Measurements from ENCODE around the gene DNAJB12. TPM values are rescaled to one million over a fixed set of nuclear protein-coding genes. Genes with fewer than 3 reads are reported as not detected.

Gene DNAJB12
- total RNA-seq, 6 experiments from 2014 or later: 16.6 to 22.1 (median 19.2) TPM

DNA sequence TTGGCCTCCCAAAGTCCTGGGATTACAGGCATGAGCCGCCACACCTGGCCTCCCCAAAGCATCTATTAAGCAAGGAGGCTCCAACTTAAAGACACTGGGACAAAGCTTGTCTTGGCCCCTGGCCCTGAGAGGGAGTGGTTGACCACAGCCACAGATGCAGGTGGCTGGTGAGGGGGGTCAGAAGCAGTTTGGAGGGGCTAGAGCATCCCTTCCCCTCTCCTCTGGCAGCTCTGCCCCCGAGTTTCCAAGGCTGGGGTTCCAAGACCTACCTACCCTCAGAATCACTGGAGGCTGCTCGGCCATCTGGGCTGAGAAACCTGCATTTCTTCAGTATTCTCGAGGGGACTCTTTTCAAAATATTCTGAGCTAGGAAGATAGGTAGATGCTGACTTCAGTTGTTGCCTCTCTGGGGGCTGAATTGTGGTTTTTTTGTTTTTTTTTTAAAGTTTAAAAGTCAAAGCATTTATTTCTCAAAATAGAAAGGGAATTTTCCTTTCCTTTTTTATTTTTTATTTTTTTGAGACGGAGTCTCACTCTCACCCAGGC lies 48.4 kb downstream of the DNAJB12 start:
- Histone ChIP-seq H3K36me3 (no peaks in the 10 kb centered on the region), H3K4me3 (no peak overlapping the region), H3K27ac (peak overlapping the region in 1 of 3 donors; percentile 55), H3K27me3 (no peaks in the 10 kb centered on the region), H3K4me1 (peaks cover 0 to 26% (median 14%) of the 10 kb centered on the region in 4 donors), H3K9me3 (no peaks in the 10 kb centered on the region)
- 63% methylated on average over 3 of the region's 5 CpGs for WGBS (ENCODE audit: insufficient coverage, low coverage, low lambda C conversion rate, missing lambda C conversion rate)
- no peak for TF ChIP-seq POLR2A (IDR thresholded peaks at IDR 0.05)
- no peak for ATAC-seq
- intact Hi-C loops (cut with DNase I): no loop called here
- DNase-seq: no peak

DNA sequence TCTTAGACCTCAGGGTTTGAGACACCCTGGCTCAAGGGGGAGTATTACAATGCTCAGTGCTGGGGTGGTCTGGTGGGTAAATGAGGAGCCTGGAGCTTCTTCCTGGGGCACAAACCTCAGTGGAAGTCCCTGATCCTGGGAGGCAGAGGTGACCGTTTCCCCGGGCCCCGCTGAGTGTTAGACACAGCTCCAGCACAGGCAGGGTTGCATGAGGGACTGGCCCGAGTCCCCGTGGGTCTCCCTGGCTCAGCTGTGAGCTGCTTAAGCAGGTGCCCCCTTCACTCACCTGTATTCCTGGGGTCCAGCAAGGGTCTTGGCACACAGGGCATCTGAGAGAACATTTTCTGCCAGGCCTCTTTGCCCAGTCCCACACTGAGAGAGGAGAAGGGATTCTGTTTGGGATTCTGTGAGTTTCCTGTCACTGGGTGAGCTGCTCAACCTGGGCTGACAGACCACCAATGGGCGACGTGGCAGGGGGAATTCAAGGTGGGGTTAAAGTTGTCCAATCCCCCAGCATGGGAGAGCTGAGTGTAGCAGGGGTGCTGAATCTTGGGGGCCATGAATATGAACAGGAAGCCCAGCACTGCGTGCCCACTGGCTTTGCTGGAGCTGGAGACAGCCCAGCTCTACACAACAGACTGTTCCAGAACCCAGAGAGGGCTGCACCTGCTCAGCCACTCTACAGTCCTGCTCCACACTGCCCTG lies 51.1 kb downstream of the DNAJB12 start:
- no peaks in the 10 kb centered on the region for H3K36me3 ChIP-seq
- H3K27ac ChIP-seq: no peak overlapping the region
- no peaks in the 10 kb centered on the region for H3K9me3 ChIP-seq
- intact Hi-C loops (cut with DNase I): no loop called here
- no peaks in the 10 kb centered on the region for H3K27me3 ChIP-seq
- 100% methylated on average over 1 of the region's 8 CpGs for WGBS (ENCODE audit: insufficient coverage, low coverage, low lambda C conversion rate, missing lambda C conversion rate)
- ATAC-seq (no peak), DNase-seq (no peak)
- no peak for TF ChIP-seq POLR2A (IDR thresholded peaks at IDR 0.05)
- TF ChIP-seq, protein P1, sequence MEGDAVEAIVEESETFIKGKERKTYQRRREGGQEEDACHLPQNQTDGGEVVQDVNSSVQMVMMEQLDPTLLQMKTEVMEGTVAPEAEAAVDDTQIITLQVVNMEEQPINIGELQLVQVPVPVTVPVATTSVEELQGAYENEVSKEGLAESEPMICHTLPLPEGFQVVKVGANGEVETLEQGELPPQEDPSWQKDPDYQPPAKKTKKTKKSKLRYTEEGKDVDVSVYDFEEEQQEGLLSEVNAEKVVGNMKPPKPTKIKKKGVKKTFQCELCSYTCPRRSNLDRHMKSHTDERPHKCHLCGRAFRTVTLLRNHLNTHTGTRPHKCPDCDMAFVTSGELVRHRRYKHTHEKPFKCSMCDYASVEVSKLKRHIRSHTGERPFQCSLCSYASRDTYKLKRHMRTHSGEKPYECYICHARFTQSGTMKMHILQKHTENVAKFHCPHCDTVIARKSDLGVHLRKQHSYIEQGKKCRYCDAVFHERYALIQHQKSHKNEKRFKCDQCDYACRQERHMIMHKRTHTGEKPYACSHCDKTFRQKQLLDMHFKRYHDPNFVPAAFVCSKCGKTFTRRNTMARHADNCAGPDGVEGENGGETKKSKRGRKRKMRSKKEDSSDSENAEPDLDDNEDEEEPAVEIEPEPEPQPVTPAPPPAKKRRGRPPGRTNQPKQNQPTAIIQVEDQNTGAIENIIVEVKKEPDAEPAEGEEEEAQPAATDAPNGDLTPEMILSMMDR (IDR thresholded peaks at IDR 0.05): no peak
- no peak overlapping the region for H3K4me3 ChIP-seq
- peaks cover 0 to 17% (median 8%) of the 10 kb centered on the region in 4 donors for H3K4me1 ChIP-seq

DNA sequence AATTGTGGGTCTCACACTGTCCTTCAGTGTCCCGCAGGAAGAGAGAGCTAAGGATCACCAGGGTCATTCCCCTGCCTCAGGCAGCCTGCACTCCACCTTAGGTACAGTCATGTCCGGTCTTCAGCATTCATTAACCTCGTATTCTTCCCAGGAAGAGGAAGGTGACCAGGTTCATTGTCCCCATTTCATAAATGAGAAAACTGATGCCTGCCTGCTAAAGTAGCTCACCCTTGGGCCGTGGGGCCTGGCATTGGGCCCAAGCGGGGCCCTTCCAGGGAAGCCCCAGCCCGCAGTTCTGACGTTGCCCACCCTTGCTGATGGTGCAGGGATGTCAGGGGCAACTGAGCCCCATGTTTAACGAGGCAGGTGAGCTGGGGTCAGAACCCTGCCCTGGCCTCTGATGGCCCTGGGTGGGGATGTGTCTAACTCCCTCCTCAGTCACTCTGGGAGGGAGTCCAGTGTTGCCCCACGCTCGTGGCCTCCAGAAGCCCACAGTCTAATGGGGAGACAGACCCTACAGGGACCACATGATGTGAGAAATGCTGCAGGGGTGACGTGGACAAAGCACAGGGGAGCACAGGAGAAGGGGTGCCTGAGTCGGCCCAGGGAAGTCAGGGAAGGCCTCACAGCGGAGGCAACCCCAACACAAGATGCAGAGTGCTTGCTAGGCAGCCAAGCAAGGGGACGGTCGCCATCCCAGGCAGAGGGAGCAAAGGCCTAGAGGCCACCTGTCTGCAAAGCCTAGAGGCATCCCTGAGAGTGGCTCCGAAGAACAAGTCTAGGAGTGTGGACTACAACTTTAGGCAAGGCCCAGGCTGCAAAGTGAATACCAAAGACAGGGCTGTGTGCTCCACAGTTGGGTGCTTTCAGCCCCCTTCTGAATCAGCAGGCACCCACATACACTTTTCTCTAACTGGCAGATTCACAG lies 55.9 kb downstream of the DNAJB12 start:
- 58% methylated on average over 2 of the region's 16 CpGs for WGBS (ENCODE audit: insufficient coverage, low coverage, low lambda C conversion rate, missing lambda C conversion rate)

DNA sequence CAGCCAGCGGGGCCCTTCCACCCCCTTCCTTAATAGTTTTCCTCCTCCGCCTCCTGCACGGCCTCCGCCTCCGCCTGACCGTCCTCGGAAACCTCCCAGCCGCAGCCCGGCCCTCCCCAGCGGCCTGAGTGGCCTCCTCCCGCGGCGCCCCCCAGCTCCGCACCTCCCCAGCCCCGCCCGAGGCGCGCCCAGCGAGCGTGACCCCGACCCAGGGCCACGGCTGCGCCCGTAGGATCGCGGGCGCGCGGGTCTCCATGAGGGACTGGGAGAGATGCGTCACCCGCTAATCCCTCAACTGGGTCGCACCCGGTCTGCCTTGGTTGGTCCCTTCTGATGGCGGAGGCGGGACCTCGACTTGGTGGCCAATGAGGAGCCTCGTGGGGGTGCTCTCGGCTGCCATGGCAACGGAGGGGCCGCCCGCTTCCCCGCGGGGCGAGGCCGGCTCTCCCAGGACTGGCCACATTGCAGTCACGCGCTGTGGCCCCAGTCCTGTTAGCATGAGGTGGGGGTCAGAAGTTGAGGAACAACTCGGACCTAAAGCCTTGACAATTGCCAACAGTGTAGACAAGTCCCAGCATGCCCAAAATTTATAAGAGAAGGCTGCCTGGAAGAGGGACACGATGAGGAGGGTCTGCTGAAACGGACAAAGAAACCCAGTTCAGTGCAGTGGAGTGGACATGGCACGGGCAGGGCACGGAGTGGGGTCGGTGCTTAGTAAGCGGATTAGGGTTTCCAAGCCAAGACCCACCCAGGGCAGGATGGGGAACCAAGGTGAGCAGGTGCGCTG lies 56.7 kb downstream of the DNAJB12 start:
- 35% methylated on average over 9 of the region's 55 CpGs for WGBS (ENCODE audit: insufficient coverage, low coverage, low lambda C conversion rate, missing lambda C conversion rate)
- peak; percentile 88 for TF ChIP-seq POLR2A (IDR thresholded peaks at IDR 0.05)
- TF ChIP-seq, protein P1 (IDR thresholded peaks at IDR 0.05): no peak
- Histone ChIP-seq H3K4me1 (peaks cover 0 to 3% (median 0%) of the 10 kb centered on the region in 4 donors), H3K9me3 (no peaks in the 10 kb centered on the region), H3K36me3 (no peaks in the 10 kb centered on the region), H3K27ac (peak overlapping the region; percentile 78 to 85 (median 79)), H3K27me3 (peaks cover 0 to 5% of the 10 kb centered on the region in 2 donors), H3K4me3 (peak overlapping the region; percentile 20 to 64 (median 49))
- peak; percentile 91 to 97 (median 93) for DNase-seq
- intact Hi-C loops (cut with DNase I): no loop called here
- ATAC-seq: peak; percentile 86 to 96 (median 92)

More for the DNA sequence above, 55.9 kb downstream of the DNAJB12 start:
- peaks cover 0 to 5% of the 10 kb centered on the region in 2 donors for H3K27me3 ChIP-seq
- H3K9me3 ChIP-seq: no peaks in the 10 kb centered on the region
- intact Hi-C loops (cut with DNase I): no loop called here
- peak overlapping the region; percentile 6 to 78 (median 13) for H3K27ac ChIP-seq
- DNase-seq (no peak), ATAC-seq (no peak)
- no peaks in the 10 kb centered on the region for H3K36me3 ChIP-seq
- H3K4me1 ChIP-seq: peaks cover 0 to 3% (median 0%) of the 10 kb centered on the region in 4 donors
- H3K4me3 ChIP-seq: no peak overlapping the region
- TF ChIP-seq, protein P1 (IDR thresholded peaks at IDR 0.05): no peak
- no peak for TF ChIP-seq POLR2A (IDR thresholded peaks at IDR 0.05)
